K562 (cell line): Measurements from ENCODE around the gene ZNF774. TPM values are rescaled to one million over a fixed set of nuclear protein-coding genes. Genes with fewer than 3 reads are reported as not detected.

Experiments used
- AFF1 ChIP-seq, 2 experiments: fragments of 450-650 bp; IDR thresholded peaks; 2 replicates each; pipeline ENCODE4 v1.6.1; 2018; ENCODE audit warnings: mild to moderate bottlenecking in 2 of 2, low read depth in 1 of 2; ENCODE audit not compliant: partially characterized antibody in 2 of 2
- CBX5 ChIP-seq: IDR thresholded peaks from 2 replicates; pipeline ENCODE4 v1.6.1; 2014; ENCODE audit warnings: low read depth, borderline replicate concordance
- CHD2 ChIP-seq: IDR thresholded peaks from 2 replicates; pipeline ENCODE4 v1.6.1; 2011; ENCODE audit warnings: low read depth, low read length
- CREM ChIP-seq: IDR thresholded peaks from 2 replicates; pipeline ENCODE4 v1.6.1; 2014; ENCODE audit warnings: antibody characterized with exemption, low read depth
- HNRNPLL ChIP-seq: fragments of 200-400 bp; formaldehyde crosslinking; IDR thresholded peaks from 2 replicates; pipeline ENCODE4 v1.6.1; 2017; ENCODE audit warnings: low read length, low read depth, mild to moderate bottlenecking; ENCODE audit not compliant: poor library complexity, severe bottlenecking
- KLF6 ChIP-seq: fragments of 250-450 bp; sonication (Bioruptor Pico); IDR thresholded peaks from 2 replicates; pipeline ENCODE4 v1.4.0; 2020; ENCODE audit warnings: mild to moderate bottlenecking, moderate library complexity, borderline replicate concordance
- MAZ ChIP-seq, 2 experiments: fragments of 450-650 bp in 1 of 2; sonication (generic) in 1 of 2; formaldehyde crosslinking; IDR thresholded peaks in 1 of 2; conservative IDR thresholded peaks in 1 of 2; 2 replicates each; pipeline versions ENCODE4 v1.4.0 to v1.5.0; 2020; ENCODE audit warnings: mild to moderate bottlenecking in 1 of 2, missing genetic modification reagents in 1 of 2
- PHF8 ChIP-seq: fragments of 200-600 bp; sonication (generic); IDR thresholded peaks from 2 replicates; pipeline ENCODE4 v1.6.1; 2012; ENCODE audit warnings: mixed run types, mild to moderate bottlenecking, inconsistent platforms, low read length, moderate library complexity, borderline replicate concordance
- PKNOX1 ChIP-seq: fragments of 450-650 bp; IDR thresholded peaks from 2 replicates; pipeline ENCODE4 v1.6.1; 2016
- POLR2G ChIP-seq: fragments of 200-400 bp; formaldehyde crosslinking; IDR thresholded peaks from 2 replicates; pipeline ENCODE4 v1.6.1; 2017; ENCODE audit warnings: low read depth, mild to moderate bottlenecking, antibody characterized with exemption, low read length, moderate library complexity
- POU5F1 ChIP-seq: fragments of 150-350 bp; IDR thresholded peaks from 2 replicates; pipeline ENCODE4 v1.6.1; 2014; ENCODE audit warnings: borderline replicate concordance, low read length, low read depth, mild to moderate bottlenecking; ENCODE audit not compliant: partially characterized antibody
- USF1 ChIP-seq: sonication (generic); formaldehyde crosslinking; IDR thresholded peaks from 2 replicates; pipeline ENCODE4 v1.9.0; 2022; ENCODE audit warnings: mild to moderate bottlenecking, missing genetic modification reagents
- polyA plus RNA-seq, 8 experiments: library from polyadenylated mRNA; depleted of rRNA in 4 of 8; stranded (reverse) in 5 of 8; unstranded in 3 of 8; fragments of >200 nt; fragmentation: Nextera tagmentation in 2 of 8; fragmentation: Illumina TruSeq in 1 of 8; extraction: Ambion mirVana in 2 of 8; extraction: Trizol in 1 of 8; gene quantifications; 2 replicates each; pipeline versions ENCODE4 v1.2.1 to v1.2.3, GENCODE V29; 2011 to 2014; ENCODE audit warnings: inconsistent platforms in 1 of 8, missing spikeins in 1 of 8
- total RNA-seq, 7 experiments: library from RNA; depleted of rRNA in 6 of 7; stranded (reverse); fragments of >200 nt in 6 of 7; fragmentation: Illumina TruSeq in 2 of 7; extraction: Trizol in 2 of 7; gene quantifications; 2 replicates each; pipeline versions ENCODE4 v1.2.1 to v1.2.3, GENCODE V29; 2011 to 2021; ENCODE audit warnings: low replicate concordance in 1 of 7
- TF ChIP-seq, protein P1 (sequence below): fragments of 250-450 bp; sonication (Bioruptor Pico); IDR thresholded peaks from 2 replicates; pipeline ENCODE4 v1.9.0; 2021; ENCODE audit warnings: mild to moderate bottlenecking, inconsistent platforms
- TF ChIP-seq, protein P2 (sequence below): sonication (generic); formaldehyde crosslinking; IDR thresholded peaks from 2 replicates; pipeline ENCODE4 v1.4.0; 2020; ENCODE audit warnings: mild to moderate bottlenecking, missing genetic modification reagents

ZNF774 gene
- total and polyA plus RNA-seq, 9 of the 15 experiments (the other 6 are each of a cell fraction or from before 2014, with no cell fraction given), result 0.32 to 2.0 (median 1.2) TPM

- TF ChIP-seq POU5F1 (peak; percentile 24), CBX5 (no peak), POLR2G (peak; percentile 89), HNRNPLL (peak; percentile 19), USF1 (CRISPR knock-in tag) (0 out of 2 replicates have a peak, but pooled peaks have one; percentile 11), AFF1 (IDR thresholded peaks at IDR 0.05; ENCODE audit: low read depth in 1 of 2, partially characterized antibody in 2 of 2) (peak in 1 of 2 experiments; percentile 82), PHF8 (peak; percentile 76; the same call in 1 of the 2 replicates), KLF6 (CRISPR knock-in tag) (no peak), CREM (peak; percentile 57; the same call in 1 of the 2 replicates), PKNOX1 (peak; percentile 100), MAZ (CRISPR knock-in tag; conservative IDR thresholded peaks at IDR 0.05 in 1 of 2, IDR thresholded peaks at IDR 0.05 in 1 of 2) (peak; percentile 50 to 66; a peak in 3 of 4 replicates), CHD2 (peak; percentile 83)
- TF ChIP-seq, protein P1, sequence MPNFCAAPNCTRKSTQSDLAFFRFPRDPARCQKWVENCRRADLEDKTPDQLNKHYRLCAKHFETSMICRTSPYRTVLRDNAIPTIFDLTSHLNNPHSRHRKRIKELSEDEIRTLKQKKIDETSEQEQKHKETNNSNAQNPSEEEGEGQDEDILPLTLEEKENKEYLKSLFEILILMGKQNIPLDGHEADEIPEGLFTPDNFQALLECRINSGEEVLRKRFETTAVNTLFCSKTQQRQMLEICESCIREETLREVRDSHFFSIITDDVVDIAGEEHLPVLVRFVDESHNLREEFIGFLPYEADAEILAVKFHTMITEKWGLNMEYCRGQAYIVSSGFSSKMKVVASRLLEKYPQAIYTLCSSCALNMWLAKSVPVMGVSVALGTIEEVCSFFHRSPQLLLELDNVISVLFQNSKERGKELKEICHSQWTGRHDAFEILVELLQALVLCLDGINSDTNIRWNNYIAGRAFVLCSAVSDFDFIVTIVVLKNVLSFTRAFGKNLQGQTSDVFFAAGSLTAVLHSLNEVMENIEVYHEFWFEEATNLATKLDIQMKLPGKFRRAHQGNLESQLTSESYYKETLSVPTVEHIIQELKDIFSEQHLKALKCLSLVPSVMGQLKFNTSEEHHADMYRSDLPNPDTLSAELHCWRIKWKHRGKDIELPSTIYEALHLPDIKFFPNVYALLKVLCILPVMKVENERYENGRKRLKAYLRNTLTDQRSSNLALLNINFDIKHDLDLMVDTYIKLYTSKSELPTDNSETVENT (CRISPR knock-in tag), result peak; percentile 73; the same call in 1 of the 2 replicates
- TF ChIP-seq, protein P2, sequence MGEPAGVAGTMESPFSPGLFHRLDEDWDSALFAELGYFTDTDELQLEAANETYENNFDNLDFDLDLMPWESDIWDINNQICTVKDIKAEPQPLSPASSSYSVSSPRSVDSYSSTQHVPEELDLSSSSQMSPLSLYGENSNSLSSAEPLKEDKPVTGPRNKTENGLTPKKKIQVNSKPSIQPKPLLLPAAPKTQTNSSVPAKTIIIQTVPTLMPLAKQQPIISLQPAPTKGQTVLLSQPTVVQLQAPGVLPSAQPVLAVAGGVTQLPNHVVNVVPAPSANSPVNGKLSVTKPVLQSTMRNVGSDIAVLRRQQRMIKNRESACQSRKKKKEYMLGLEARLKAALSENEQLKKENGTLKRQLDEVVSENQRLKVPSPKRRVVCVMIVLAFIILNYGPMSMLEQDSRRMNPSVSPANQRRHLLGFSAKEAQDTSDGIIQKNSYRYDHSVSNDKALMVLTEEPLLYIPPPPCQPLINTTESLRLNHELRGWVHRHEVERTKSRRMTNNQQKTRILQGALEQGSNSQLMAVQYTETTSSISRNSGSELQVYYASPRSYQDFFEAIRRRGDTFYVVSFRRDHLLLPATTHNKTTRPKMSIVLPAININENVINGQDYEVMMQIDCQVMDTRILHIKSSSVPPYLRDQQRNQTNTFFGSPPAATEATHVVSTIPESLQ (CRISPR knock-in tag), result 0 out of 2 replicates have a peak, but pooled peaks have one; percentile 54
Observed at GRCh38 chr15:90352107-90352893, at the start of gene ZNF774 (continued).
